Stimulated activated memory B cell treated with anti-CD40 and anti-IgM and Interleukin-4, amounts not matched to agents 10 μg/mL and 1 μg/mL and 100 μg/mL, for 72 hours (primary cell): ENCODE results near the gene TAF5L.
"Not testable (repeated sequence)": the region's sequence is repeated elsewhere in the genome, so short reads cannot be mapped to it uniquely, and the experiment has no call there.

ENCODE experiments used
- ATAC-seq: fragments of 150-1000 bp; cut with Tn5 transposase; 2 replicates; pipeline ENCODE4 v1.10.0; 2021
- H3K27ac Mint-ChIP-seq: one replicate; pipeline ENCODE4 v1.8.0; 2022; ENCODE audit warnings: mild to moderate bottlenecking, mixed read lengths
- H3K27me3 Mint-ChIP-seq: one replicate; pipeline ENCODE4 v1.8.0; 2022; ENCODE audit warnings: mixed read lengths
- H3K36me3 Mint-ChIP-seq: one replicate; pipeline ENCODE4 v1.8.0; 2022; ENCODE audit warnings: mixed read lengths
- H3K4me1 Mint-ChIP-seq: one replicate; pipeline ENCODE4 v1.8.0; 2022; ENCODE audit warnings: mixed read lengths
- H3K4me3 Mint-ChIP-seq: one replicate; pipeline ENCODE4 v1.8.0; 2022; ENCODE audit warnings: mild to moderate bottlenecking, moderate library complexity, mixed read lengths
- H3K9me3 Mint-ChIP-seq: one replicate; pipeline ENCODE4 v1.8.0; 2022; ENCODE audit warnings: mixed read lengths

TAF5L gene

GRCh38 chr1:229600229-229600628 is 25.7 kb downstream of the TAF5L start:
- Mint-ChIP-seq H3K4me3 (no peak overlapping the region), H3K4me1 (peaks cover 38% of the 10 kb centered on the region), H3K27me3 (no peaks in the 10 kb centered on the region), H3K27ac (no peak overlapping the region), H3K9me3 (no peaks in the 10 kb centered on the region), H3K36me3 (peaks cover 55% of the 10 kb centered on the region)
- ATAC-seq = no peak

DNA sequence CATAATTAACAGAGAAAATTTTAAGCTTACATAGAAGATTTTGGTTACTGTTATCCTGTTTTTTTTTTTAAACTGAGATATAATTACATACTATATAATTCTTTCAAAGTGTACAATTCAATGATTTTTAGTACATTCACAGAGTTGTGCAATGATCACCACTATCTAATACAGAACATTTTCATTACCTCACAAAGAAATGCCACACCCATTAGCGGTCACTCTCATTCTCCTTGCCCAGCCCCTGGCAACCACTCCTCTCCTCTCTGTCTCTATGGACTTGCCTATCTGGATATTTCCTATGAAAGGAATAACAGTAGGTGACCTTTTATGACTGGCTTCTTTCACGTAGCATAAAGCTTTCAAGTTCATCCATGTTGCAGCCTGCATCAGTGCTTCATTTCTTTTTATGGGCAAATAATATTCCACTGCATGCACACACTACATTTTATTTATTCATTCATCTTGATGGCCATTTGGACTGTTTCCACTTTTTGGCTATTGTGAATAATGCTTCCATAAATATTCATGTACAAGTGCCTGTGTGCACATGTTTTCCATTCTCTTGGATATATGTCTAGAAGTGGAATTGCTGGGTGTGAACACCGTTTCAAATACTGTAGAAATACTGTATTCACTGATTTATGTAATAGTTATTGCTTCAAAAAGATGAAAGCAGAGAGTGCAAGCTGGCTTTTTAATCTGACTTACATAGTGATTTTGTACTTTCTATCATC is 26.5 kb downstream of the TAF5L start:
- no peaks in the 10 kb centered on the region for H3K27me3 Mint-ChIP-seq
- no peak for ATAC-seq
- H3K4me3 Mint-ChIP-seq = no peak overlapping the region
- H3K9me3 Mint-ChIP-seq = no peaks in the 10 kb centered on the region
- H3K36me3 Mint-ChIP-seq = peaks cover 60% of the 10 kb centered on the region
- no peak overlapping the region for H3K27ac Mint-ChIP-seq
- peaks cover 38% of the 10 kb centered on the region for H3K4me1 Mint-ChIP-seq

GRCh38 chr1:229597877-229598276 is 28.0 kb downstream of the TAF5L start:
- H3K9me3 Mint-ChIP-seq = no peaks in the 10 kb centered on the region
- peak overlapping the region; percentile 79 for H3K27ac Mint-ChIP-seq
- ATAC-seq = no peak
- no peak overlapping the region for H3K4me3 Mint-ChIP-seq
- H3K27me3 Mint-ChIP-seq = no peaks in the 10 kb centered on the region
- H3K4me1 Mint-ChIP-seq = peaks cover 38% of the 10 kb centered on the region
- H3K36me3 Mint-ChIP-seq = peaks cover 71% of the 10 kb centered on the region

DNA sequence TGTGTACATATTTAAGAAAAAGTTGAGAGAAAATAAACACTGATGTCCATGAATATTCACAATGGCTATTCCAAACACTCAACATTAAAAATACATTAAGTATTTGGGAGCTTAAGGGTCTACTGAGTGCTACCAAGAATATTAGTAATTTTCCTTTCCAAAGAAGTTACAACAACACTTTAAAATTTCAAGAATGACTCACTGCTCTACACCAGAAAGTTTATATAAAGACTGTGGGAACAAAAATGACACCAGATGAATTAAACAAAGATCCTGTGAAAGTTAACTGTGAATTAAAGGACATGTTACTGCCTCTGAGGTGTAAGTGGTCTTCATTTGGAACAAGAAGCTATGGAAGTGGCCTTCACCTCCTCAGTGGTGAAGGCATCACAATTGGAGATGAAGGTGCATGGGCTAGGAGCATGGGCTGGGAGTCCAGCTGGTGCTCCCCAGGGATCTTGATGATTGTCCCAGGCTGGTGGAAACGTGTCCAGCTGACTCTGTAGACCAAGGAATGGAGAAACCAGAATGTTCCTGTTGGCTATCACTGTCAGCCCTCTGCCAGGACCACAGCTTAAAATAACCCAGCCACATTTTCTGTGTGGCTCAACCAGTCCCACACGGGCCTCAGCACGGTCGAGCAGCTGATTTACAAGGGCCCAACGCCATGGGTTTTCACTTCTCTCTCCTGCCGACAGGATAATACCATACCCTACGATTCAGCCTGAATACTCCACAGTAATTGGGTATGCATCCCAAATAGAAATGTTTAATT is 28.8 kb downstream of the TAF5L start:
- no peak for ATAC-seq
- Mint-ChIP-seq H3K36me3 (peaks cover 63% of the 10 kb centered on the region), H3K27me3 (no peaks in the 10 kb centered on the region), H3K9me3 (no peaks in the 10 kb centered on the region), H3K27ac (peak overlapping the region; percentile 79), H3K4me1 (peaks cover 37% of the 10 kb centered on the region), H3K4me3 (no peak overlapping the region)

DNA sequence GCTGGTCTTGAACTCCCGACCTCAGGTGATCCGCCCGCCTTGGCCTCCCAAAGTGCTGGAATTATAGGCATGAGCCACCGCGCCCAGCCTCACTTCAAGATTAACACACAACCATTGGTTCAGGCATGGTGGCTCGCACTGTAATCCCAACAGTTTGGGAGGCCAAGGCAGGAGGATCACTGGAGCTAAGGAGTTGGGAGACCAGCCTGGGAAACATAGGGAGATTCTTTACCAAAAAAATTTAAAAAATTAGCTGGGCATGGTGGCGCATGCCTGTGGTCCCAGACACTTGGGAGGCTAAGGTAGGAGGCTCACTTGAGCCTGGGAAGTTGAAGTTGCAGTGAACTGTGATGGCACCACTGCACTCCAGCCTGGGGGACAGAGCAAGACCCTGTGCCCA is 30.0 kb downstream of the TAF5L start:
- not testable (repeated sequence) for H3K9me3 Mint-ChIP-seq, ATAC-seq, H3K4me3 Mint-ChIP-seq, H3K27me3 Mint-ChIP-seq, H3K27ac Mint-ChIP-seq
- Mint-ChIP-seq H3K4me1 (peaks cover 30% of the 10 kb centered on the region), H3K36me3 (peaks cover 56% of the 10 kb centered on the region)

- Mint-ChIP-seq H3K36me3 (peaks cover 46% of the 10 kb centered on the region), H3K27me3 (no peaks in the 10 kb centered on the region)
- no peak for ATAC-seq
Observed at GRCh38 chr1:229594227-229595008, 31.5 kb downstream of the TAF5L start.

GRCh38 chr1:229593800-229594199 is 32.1 kb downstream of the TAF5L start:
- ATAC-seq = no peak
- H3K36me3 Mint-ChIP-seq = peaks cover 48% of the 10 kb centered on the region
- no peak overlapping the region for H3K4me3 Mint-ChIP-seq
- no peaks in the 10 kb centered on the region for H3K9me3 Mint-ChIP-seq
- no peaks in the 10 kb centered on the region for H3K27me3 Mint-ChIP-seq
- no peak overlapping the region for H3K27ac Mint-ChIP-seq
- H3K4me1 Mint-ChIP-seq = peaks cover 24% of the 10 kb centered on the region

More at GRCh38 chr1:229594227-229595008, 31.5 kb downstream of the TAF5L start:
- H3K4me3 Mint-ChIP-seq = no peak overlapping the region
- no peaks in the 10 kb centered on the region for H3K9me3 Mint-ChIP-seq
- H3K27ac Mint-ChIP-seq = no peak overlapping the region
- peaks cover 24% of the 10 kb centered on the region for H3K4me1 Mint-ChIP-seq

DNA sequence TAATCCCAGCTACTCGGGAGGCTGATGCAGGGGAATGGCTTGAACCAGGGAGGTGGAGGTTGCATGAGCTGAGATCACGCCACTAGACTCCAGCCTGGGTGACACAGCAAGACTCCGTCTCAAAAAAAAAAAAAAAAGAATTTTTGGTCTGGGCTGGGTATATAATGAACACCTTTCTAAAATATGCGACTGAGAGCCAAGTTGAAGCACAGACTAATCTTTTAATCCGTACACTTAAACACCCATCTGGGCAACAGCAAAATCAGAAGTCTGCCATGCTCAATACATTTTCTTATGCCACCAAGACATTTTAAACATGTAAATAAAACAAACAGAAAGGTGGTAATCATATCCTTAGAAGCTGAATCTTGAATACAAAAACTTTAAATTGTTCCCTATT is 35.8 kb downstream of the TAF5L start:
- no peak overlapping the region for H3K27ac Mint-ChIP-seq
- peaks cover 35% of the 10 kb centered on the region for H3K36me3 Mint-ChIP-seq
- no peaks in the 10 kb centered on the region for H3K9me3 Mint-ChIP-seq
- H3K4me3 Mint-ChIP-seq = no peak overlapping the region
- H3K27me3 Mint-ChIP-seq = no peaks in the 10 kb centered on the region
- peaks cover 7% of the 10 kb centered on the region for H3K4me1 Mint-ChIP-seq
- no peak for ATAC-seq

DNA sequence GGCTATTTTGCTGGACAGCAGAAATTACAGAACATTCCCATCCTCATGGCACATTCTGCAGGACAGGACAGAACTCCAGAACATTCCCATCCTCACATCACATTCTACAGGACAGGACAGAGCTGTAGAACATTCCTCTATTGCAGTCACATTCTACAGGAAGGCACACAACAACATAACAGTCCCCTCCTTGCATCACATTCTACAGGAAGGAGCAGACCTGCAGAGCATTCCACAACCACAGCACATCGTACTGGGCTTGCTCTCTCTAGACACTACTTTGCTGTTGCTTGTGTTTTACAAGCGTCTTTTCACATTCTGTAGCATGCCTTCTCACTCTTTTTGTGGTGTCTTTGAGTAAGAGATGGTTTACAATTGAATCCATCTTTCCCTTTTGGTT is 40.6 kb downstream of the TAF5L start:
- no peak for ATAC-seq
- Mint-ChIP-seq H3K36me3 (peaks cover 12% of the 10 kb centered on the region), H3K4me3 (no peak overlapping the region), H3K27ac (no peak overlapping the region), H3K9me3 (no peaks in the 10 kb centered on the region), H3K4me1 (peaks cover 7% of the 10 kb centered on the region), H3K27me3 (no peaks in the 10 kb centered on the region)

- H3K36me3 Mint-ChIP-seq = no peaks in the 10 kb centered on the region
- peaks cover 27% of the 10 kb centered on the region for H3K4me1 Mint-ChIP-seq
- no peak overlapping the region for H3K27ac Mint-ChIP-seq
- no peak overlapping the region for H3K4me3 Mint-ChIP-seq
- no peak for ATAC-seq
- no peaks in the 10 kb centered on the region for H3K27me3 Mint-ChIP-seq
- H3K9me3 Mint-ChIP-seq = no peaks in the 10 kb centered on the region
Observed at GRCh38 chr1:229582715-229583114, 43.2 kb downstream of the TAF5L start.

DNA sequence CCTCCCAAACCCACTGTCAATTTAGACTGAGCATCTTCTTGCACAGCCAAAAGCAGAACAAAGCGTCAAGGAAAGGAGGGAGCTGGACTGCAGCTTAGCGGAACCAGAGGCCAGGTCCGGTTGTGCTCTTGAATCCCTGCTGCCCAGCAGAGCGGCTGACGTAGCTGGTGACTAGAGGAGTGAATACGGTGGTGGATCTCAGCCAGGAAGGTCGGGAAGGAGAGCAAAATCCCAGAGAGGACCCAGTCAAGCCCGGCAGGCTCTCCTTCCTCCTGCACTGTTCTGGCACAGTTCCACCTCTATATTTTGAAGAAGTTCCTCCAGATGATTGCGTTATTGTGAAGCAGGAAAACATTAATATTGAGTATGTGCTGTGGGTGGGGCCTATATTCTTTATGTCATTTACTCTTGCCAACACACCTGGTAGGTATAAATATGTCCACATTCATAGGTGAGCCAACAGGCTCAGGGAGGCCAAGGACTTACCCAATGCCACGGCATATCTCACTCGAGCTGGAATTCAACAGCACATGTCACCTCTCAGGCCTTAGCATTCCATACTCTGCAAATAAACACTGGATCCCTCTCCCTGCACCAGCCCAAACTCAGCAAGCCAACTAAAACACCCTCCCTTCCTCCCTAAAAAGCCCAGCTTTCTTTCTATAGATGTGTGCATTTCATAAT is 43.8 kb downstream of the TAF5L start:
- H3K9me3 Mint-ChIP-seq = no peaks in the 10 kb centered on the region
- H3K27ac Mint-ChIP-seq = no peak overlapping the region
- no peaks in the 10 kb centered on the region for H3K36me3 Mint-ChIP-seq
- peaks cover 26% of the 10 kb centered on the region for H3K4me1 Mint-ChIP-seq
- H3K4me3 Mint-ChIP-seq = no peak overlapping the region
- H3K27me3 Mint-ChIP-seq = no peaks in the 10 kb centered on the region
- ATAC-seq = no peak

GRCh38 chr1:229581485-229581884 is 44.4 kb downstream of the TAF5L start:
- no peaks in the 10 kb centered on the region for H3K36me3 Mint-ChIP-seq
- peaks cover 23% of the 10 kb centered on the region for H3K4me1 Mint-ChIP-seq
- no peak overlapping the region for H3K27ac Mint-ChIP-seq
- H3K9me3 Mint-ChIP-seq = no peaks in the 10 kb centered on the region
- no peak overlapping the region for H3K4me3 Mint-ChIP-seq
- no peak for ATAC-seq
- no peaks in the 10 kb centered on the region for H3K27me3 Mint-ChIP-seq

DNA sequence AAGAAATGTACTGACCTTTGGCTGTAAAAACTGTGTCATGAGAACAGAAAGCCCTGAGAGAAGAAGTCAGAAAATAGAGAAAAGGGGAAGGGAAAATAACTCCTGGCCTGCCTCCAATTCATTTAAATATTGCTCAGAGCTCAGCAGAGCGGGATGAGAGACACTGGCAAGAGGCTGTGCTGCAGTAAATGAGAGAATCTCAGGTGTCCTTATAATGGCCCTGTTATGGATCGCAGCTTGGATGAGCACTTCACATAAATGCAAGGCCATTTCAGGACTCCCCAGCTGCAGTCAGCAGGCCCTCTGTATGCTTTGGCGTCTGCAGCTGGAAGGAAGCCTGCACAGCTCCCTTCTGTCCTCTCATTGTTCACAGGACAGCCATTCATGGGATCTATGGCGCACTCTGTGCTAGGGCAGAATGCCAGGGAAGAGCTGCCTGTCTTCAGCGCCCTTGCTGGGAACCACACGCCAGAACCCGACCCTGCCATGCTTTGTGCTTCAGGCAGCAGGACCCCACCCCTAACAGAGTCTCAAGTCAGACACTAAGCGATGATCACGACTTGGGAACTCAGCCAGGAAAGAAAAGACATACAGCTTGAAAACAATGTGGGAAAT is 46.8 kb downstream of the TAF5L start:
- ATAC-seq = peak; percentile 93
- peak overlapping the region; percentile 92 for H3K27ac Mint-ChIP-seq

DNA sequence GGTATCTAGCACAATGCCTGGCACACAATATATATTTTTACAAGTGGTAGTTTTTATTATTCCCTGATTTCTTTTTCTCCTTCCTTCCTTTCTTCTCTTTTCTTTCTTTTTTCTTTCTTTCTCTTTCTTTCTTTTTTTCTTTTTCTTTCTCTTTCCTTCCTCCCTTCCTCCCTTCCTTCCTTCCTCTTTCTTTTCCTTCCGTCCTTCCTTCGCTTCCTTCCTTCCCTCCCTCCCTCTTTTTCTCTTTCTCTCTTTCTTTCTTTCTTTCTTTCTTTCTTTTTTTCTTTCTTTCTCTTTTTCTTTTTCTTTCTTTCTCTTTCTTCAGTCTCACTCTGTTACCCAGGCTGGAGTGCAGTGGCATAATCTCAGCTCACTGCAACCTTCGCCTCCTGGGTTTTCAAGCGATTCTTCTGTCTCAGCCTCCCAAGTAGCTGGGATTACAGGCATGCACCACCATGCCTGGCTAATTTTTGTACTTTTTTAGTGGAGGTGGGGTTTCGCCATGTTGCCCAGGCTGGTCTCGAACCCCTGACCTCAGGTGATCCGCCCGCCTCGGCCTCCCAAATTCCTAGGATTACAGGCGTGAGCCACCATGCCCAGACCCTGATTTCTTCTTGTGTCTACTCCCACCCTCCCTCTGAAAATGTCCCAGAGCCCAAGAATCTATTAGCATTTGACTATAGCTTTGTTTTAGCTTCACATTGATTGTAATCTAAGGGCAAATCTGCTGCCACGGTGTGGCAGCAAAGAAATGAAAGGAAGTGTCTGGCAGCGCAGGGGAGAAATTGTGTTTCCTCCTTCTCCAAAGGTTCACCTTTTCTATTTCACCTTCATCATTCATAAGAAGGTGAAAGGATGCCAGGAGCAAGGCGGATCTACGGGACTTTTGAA is 47.5 kb downstream of the TAF5L start:
- Mint-ChIP-seq H3K36me3 (no peaks in the 10 kb centered on the region), H3K27me3 (no peaks in the 10 kb centered on the region), H3K27ac (peak overlapping the region; percentile 92), H3K4me1 (peaks cover 31% of the 10 kb centered on the region), H3K4me3 (peak overlapping the region; percentile 57), H3K9me3 (no peaks in the 10 kb centered on the region)
- no peak for ATAC-seq

More for the DNA sequence above, 46.8 kb downstream of the TAF5L start:
- H3K36me3 Mint-ChIP-seq = no peaks in the 10 kb centered on the region
- H3K9me3 Mint-ChIP-seq = no peaks in the 10 kb centered on the region
- H3K4me3 Mint-ChIP-seq = peak overlapping the region; percentile 57
- H3K27me3 Mint-ChIP-seq = no peaks in the 10 kb centered on the region
- peaks cover 24% of the 10 kb centered on the region for H3K4me1 Mint-ChIP-seq
